K562 (cell line): ENCODE results near the gene SPATA13.

Experiments
- BHLHE40 ChIP-seq: IDR thresholded peaks from 2 replicates; pipeline ENCODE4 v1.6.1; 2011; ENCODE audit warnings: low read length, improper control_type of control experiment
- CEBPZ ChIP-seq: fragments of 150-350 bp; IDR thresholded peaks from 2 replicates; pipeline ENCODE4 v1.6.1; 2014; ENCODE audit warnings: low read depth, mild to moderate bottlenecking, low read length, borderline replicate concordance
- CTCF ChIP-seq, 3 experiments: IDR thresholded peaks in 2 of 3; conservative IDR thresholded peaks in 1 of 3; 2 replicates each; pipeline ENCODE4 v1.5.1; 2011 to 2012; ENCODE audit warnings: low read length in 3 of 3, mild to moderate bottlenecking in 3 of 3, control low read depth in 2 of 3, improper control_type of control experiment in 1 of 3, inconsistent platforms in 1 of 3, low read depth in 1 of 3, mixed read lengths in 1 of 3, moderate library complexity in 1 of 3; ENCODE audit not compliant: insufficient read depth in 2 of 3
- FIP1L1 ChIP-seq: fragments of 200-400 bp; formaldehyde crosslinking; IDR thresholded peaks from 2 replicates; pipeline ENCODE4 v1.6.1; 2018; ENCODE audit warnings: mild to moderate bottlenecking, low read depth, low read length; ENCODE audit not compliant: poor library complexity, severe bottlenecking
- HMG20B ChIP-seq: fragments of 250-450 bp; sonication (Bioruptor Pico); IDR thresholded peaks from 2 replicates; pipeline ENCODE4 v1.5.0; 2021; ENCODE audit warnings: mild to moderate bottlenecking
- KDM1A ChIP-seq, 2 experiments: fragments of 450-650 bp; IDR thresholded peaks; 2 replicates each; pipeline ENCODE4 v1.6.1; 2016; ENCODE audit warnings: mild to moderate bottlenecking in 2 of 2
- MAX ChIP-seq: sonication (generic); formaldehyde crosslinking; IDR thresholded peaks from 2 replicates; pipeline ENCODE4 v1.9.0; 2022; ENCODE audit warnings: mild to moderate bottlenecking, missing genetic modification reagents
- NFRKB ChIP-seq: fragments of 450-650 bp; IDR thresholded peaks from 2 replicates; pipeline ENCODE4 v1.6.1; 2016; ENCODE audit warnings: low read depth
- NFXL1 ChIP-seq: fragments of 450-650 bp; formaldehyde crosslinking; IDR thresholded peaks from 2 replicates; pipeline ENCODE4 v1.4.0; 2021; ENCODE audit warnings: mild to moderate bottlenecking
- NFYB ChIP-seq: IDR thresholded peaks from 2 replicates; pipeline ENCODE4 v1.6.1; 2011; ENCODE audit warnings: mild to moderate bottlenecking, moderate library complexity; ENCODE audit not compliant: insufficient read length; ENCODE audit errors: extremely low read depth
- SP1 ChIP-seq: sonication (generic); formaldehyde crosslinking; IDR thresholded peaks from 2 replicates; pipeline ENCODE4 v1.8.1; 2022; ENCODE audit warnings: mild to moderate bottlenecking, missing genetic modification reagents
- ZNF24 ChIP-seq: fragments of 450-650 bp; IDR thresholded peaks from 2 replicates; pipeline ENCODE4 v1.6.1; 2016
- ZNF561 ChIP-seq: fragments of 450-650 bp; formaldehyde crosslinking; conservative IDR thresholded peaks from 2 replicates; pipeline ENCODE4 v1.4.0; 2020; ENCODE audit warnings: mild to moderate bottlenecking, moderate library complexity

- TF ChIP-seq ZNF561 (CRISPR knock-in tag) = no peak
- no peak for TF ChIP-seq CEBPZ
- TF ChIP-seq ZNF24 = no peak
- no peak for TF ChIP-seq MAX
- TF ChIP-seq BHLHE40 = no peak
- TF ChIP-seq SP1 = no peak
- TF ChIP-seq NFYB = no peak
- no peak for TF ChIP-seq FIP1L1
- TF ChIP-seq NFRKB = no peak
- no peak for TF ChIP-seq NFXL1
- TF ChIP-seq CTCF (IDR thresholded peaks at IDR 0.05 in 2 of 3, conservative IDR thresholded peaks at IDR 0.05 in 1 of 3; ENCODE audit: insufficient read depth in 2 of 3, low read depth in 1 of 3, low read length in 3 of 3) = no peak
- no peak for TF ChIP-seq HMG20B (CRISPR knock-in tag)
- TF ChIP-seq KDM1A (IDR thresholded peaks at IDR 0.05) = no peak
Observed at GRCh38 chr13:24224232-24224680, 63.7 kb downstream of the SPATA13 start.
